SK-N-SH (cell line): ENCODE results near the gene AHNAK. TPM values are rescaled to one million over a fixed set of nuclear protein-coding genes. Genes with fewer than 3 reads are reported as not detected.

ENCODE experiments used
- CTCF ChIA-PET: fragments of 300-600, 350-600 bp; formaldehyde crosslinking; extraction: SDS; loops from one replicate; lab custom pipeline; 2021; lab: Yijun Ruan, JAX
- POLR2A ChIA-PET: fragments of 350-600 bp; sonication (Branson Sonifier 250); formaldehyde crosslinking; extraction: SDS; loops from one replicate; lab custom pipeline; 2020; ENCODE audit warnings: antibody characterized with exemption, inconsistent platforms; lab: Yijun Ruan, JAX
- DNase-seq: peaks from one replicate; pipeline ENCODE4 v3.0.0; 2012
- H2AFZ ChIP-seq: fragments of 200-600 bp; sonication (generic); 2 replicates; pipeline ENCODE4 v1.8.1; 2016; ENCODE audit warnings: antibody characterized with exemption, mild to moderate bottlenecking, low read depth
- H3F3A ChIP-seq: fragments of 200-600 bp; sonication (generic); replicated peaks from 2 replicates; pipeline ENCODE3; 2016; ENCODE audit warnings: antibody characterized with exemption, mild to moderate bottlenecking; ENCODE audit not compliant: insufficient read depth
- H3K27ac ChIP-seq, 2 experiments: fragments of 200-500 bp in 1 of 2; fragments of 200-600 bp in 1 of 2; sonication (Bioruptor generic) in 1 of 2; sonication (generic), shearing (Covaris generic) in 1 of 2; 2 replicates each; pipeline versions ENCODE4 v1.5.1 to v1.6.1; 2014 to 2016; ENCODE audit warnings: low read depth in 2 of 2, inconsistent platforms in 1 of 2, low read length in 1 of 2, mild to moderate bottlenecking in 1 of 2, mixed read lengths in 1 of 2
- H3K27me3 ChIP-seq: fragments of 200-600 bp; sonication (generic), shearing (Covaris generic); 2 replicates; pipeline ENCODE4 v1.6.1; 2016; ENCODE audit warnings: mixed run types; ENCODE audit not compliant: insufficient read depth
- H3K36me3 ChIP-seq, 2 experiments: fragments of 200-500 bp in 1 of 2; fragments of 200-600 bp in 1 of 2; sonication (Bioruptor generic) in 1 of 2; sonication (generic) in 1 of 2; replicated peaks in 1 of 2; 2 replicates each; pipeline versions ENCODE3 to v1.5.1; 2014 to 2016; ENCODE audit warnings: low read length in 1 of 2, mild to moderate bottlenecking in 1 of 2; ENCODE audit not compliant: insufficient read depth in 2 of 2, control insufficient read depth in 1 of 2
- H3K4me1 ChIP-seq, 2 experiments: fragments of 200-500 bp in 1 of 2; fragments of 200-600 bp in 1 of 2; sonication (Bioruptor generic) in 1 of 2; sonication (generic), shearing (Covaris generic) in 1 of 2; 2 replicates each; pipeline versions ENCODE4 v1.5.1 to v1.6.1; 2014 to 2016; ENCODE audit warnings: low read depth in 1 of 2, low read length in 1 of 2, mixed run types in 1 of 2; ENCODE audit not compliant: insufficient read depth in 2 of 2, control insufficient read depth in 1 of 2
- H3K4me2 ChIP-seq: fragments of 200-600 bp; sonication (generic), shearing (Covaris generic); 2 replicates; pipeline ENCODE4 v1.6.1; 2017; ENCODE audit warnings: mixed run types
- H3K4me3 ChIP-seq, 2 experiments: fragments of 200-500 bp in 1 of 2; fragments of 200-600 bp in 1 of 2; sonication (Bioruptor generic) in 1 of 2; sonication (generic), shearing (Covaris generic) in 1 of 2; 2 replicates each; pipeline versions ENCODE4 v1.5.1 to v1.8.1; 2014 to 2016; ENCODE audit warnings: low read depth in 2 of 2, inconsistent platforms in 1 of 2, low read length in 1 of 2, mild to moderate bottlenecking in 1 of 2, mixed read lengths in 1 of 2, moderate library complexity in 1 of 2
- H3K79me2 ChIP-seq: fragments of 200-600 bp; sonication (generic); 2 replicates; pipeline ENCODE4 v1.8.1; 2017; ENCODE audit warnings: mild to moderate bottlenecking; ENCODE audit not compliant: insufficient read depth
- H3K9ac ChIP-seq: fragments of 200-600 bp; sonication (generic); 2 replicates; pipeline ENCODE4 v1.6.1; 2017; ENCODE audit warnings: mixed run types
- H3K9me2 ChIP-seq: fragments of 200-600 bp; sonication (generic); 2 replicates; pipeline ENCODE4 v1.6.1; 2017; ENCODE audit warnings: mixed run types
- H3K9me3 ChIP-seq: fragments of 200-600 bp; sonication (generic); 2 replicates; pipeline ENCODE4 v1.6.1; 2017; ENCODE audit warnings: mixed run types, mild to moderate bottlenecking, moderate library complexity
- H4K20me1 ChIP-seq: fragments of 200-600 bp; sonication (generic); 2 replicates; pipeline ENCODE4 v1.6.1; 2017; ENCODE audit warnings: mild to moderate bottlenecking, mixed run types; ENCODE audit not compliant: insufficient read depth
- CHD2 ChIP-seq: fragments of 150-350 bp; IDR thresholded peaks from 2 replicates; pipeline ENCODE4 v1.6.1; 2018; ENCODE audit warnings: low read length; ENCODE audit not compliant: partially characterized antibody
- CTCF ChIP-seq: fragments of 200-600 bp; sonication (generic); IDR thresholded peaks from 2 replicates; pipeline ENCODE4 v1.6.1; 2017; ENCODE audit warnings: antibody characterized with exemption, mild to moderate bottlenecking, moderate library complexity
- ELF1 ChIP-seq: IDR thresholded peaks from 2 replicates; pipeline ENCODE4 v1.4.0; 2012
- EZH2phosphoT487 ChIP-seq: fragments of 200-600 bp; sonication (generic); IDR thresholded peaks from 2 replicates; pipeline ENCODE4 v1.6.1; 2017; ENCODE audit warnings: low read depth, mixed run types, mild to moderate bottlenecking, antibody characterized with exemption, moderate library complexity, borderline replicate concordance
- FOSL2 ChIP-seq: IDR thresholded peaks from 2 replicates; pipeline ENCODE4 v1.4.0; 2012; ENCODE audit warnings: low read depth, mild to moderate bottlenecking, moderate library complexity, borderline replicate concordance
- FOXJ3 ChIP-seq: sonication (generic); formaldehyde crosslinking; IDR thresholded peaks from 2 replicates; pipeline ENCODE4 v1.5.1; 2020; ENCODE audit warnings: mild to moderate bottlenecking, missing genetic modification reagents
- GABPA ChIP-seq: IDR thresholded peaks from 2 replicates; pipeline ENCODE4 v1.4.0; 2012; ENCODE audit warnings: low read depth, mild to moderate bottlenecking
- GATA2 ChIP-seq: sonication (generic); formaldehyde crosslinking; IDR thresholded peaks from 2 replicates; pipeline ENCODE4 v1.5.0; 2020; ENCODE audit warnings: mild to moderate bottlenecking, missing genetic modification reagents
- JUND ChIP-seq: IDR thresholded peaks from 2 replicates; pipeline ENCODE4 v1.4.0; 2012
- MEF2A ChIP-seq: IDR thresholded peaks from 2 replicates; pipeline ENCODE4 v1.4.0; 2012; ENCODE audit warnings: low read depth, borderline replicate concordance
- RAD21 ChIP-seq: IDR thresholded peaks from 2 replicates; pipeline ENCODE4 v1.6.1; 2012; ENCODE audit warnings: mild to moderate bottlenecking, low read length
- RCOR1 ChIP-seq: fragments of 150-350 bp; IDR thresholded peaks from 2 replicates; pipeline ENCODE4 v1.6.1; 2017; ENCODE audit warnings: antibody characterized with exemption, low read length
- RFX5 ChIP-seq: IDR thresholded peaks from 2 replicates; pipeline ENCODE4 v1.6.1; 2012; ENCODE audit warnings: mild to moderate bottlenecking, improper control_type of control experiment, low read length
- SIN3A ChIP-seq: IDR thresholded peaks from 2 replicates; pipeline ENCODE4 v1.6.1; 2012; ENCODE audit warnings: low read depth, mild to moderate bottlenecking, low read length, moderate library complexity, borderline replicate concordance
- SMC3 ChIP-seq: IDR thresholded peaks from 2 replicates; pipeline ENCODE4 v1.6.1; 2012; ENCODE audit warnings: low read depth, low read length, improper control_type of control experiment
- TAF1 ChIP-seq: IDR thresholded peaks from 2 replicates; pipeline ENCODE4 v1.6.1; 2012; ENCODE audit warnings: low read depth, mild to moderate bottlenecking, low read length, moderate library complexity, borderline replicate concordance
- TEAD4 ChIP-seq: IDR thresholded peaks from 2 replicates; pipeline ENCODE4 v1.4.0; 2012; ENCODE audit warnings: mild to moderate bottlenecking, borderline replicate concordance; ENCODE audit not compliant: insufficient read depth
- USF1 ChIP-seq: IDR thresholded peaks from 2 replicates; pipeline ENCODE4 v1.4.0; 2012; ENCODE audit warnings: low read depth, borderline replicate concordance
- YY1 ChIP-seq: IDR thresholded peaks from 2 replicates; pipeline ENCODE4 v1.4.0; 2012; ENCODE audit warnings: low read depth, mild to moderate bottlenecking
- WGBS: methylation state at CpG from one replicate; pipeline ENCODE4 v1.1.6; 2017; ENCODE audit warnings: low lambda C conversion rate; 5-methylcytosine and 5-hydroxymethylcytosine counted together
- polyA plus RNA-seq, 3 experiments: library from polyadenylated mRNA; depleted of rRNA; stranded (reverse); fragments of >200 nt; gene quantifications; 2 replicates each; pipeline ENCODE4 v1.2.3, GENCODE V29; 2012

AHNAK gene
- polyA plus RNA-seq, 1 of the 3 experiments (the other 2 are of a cell fraction) = 57.8 TPM

DNA sequence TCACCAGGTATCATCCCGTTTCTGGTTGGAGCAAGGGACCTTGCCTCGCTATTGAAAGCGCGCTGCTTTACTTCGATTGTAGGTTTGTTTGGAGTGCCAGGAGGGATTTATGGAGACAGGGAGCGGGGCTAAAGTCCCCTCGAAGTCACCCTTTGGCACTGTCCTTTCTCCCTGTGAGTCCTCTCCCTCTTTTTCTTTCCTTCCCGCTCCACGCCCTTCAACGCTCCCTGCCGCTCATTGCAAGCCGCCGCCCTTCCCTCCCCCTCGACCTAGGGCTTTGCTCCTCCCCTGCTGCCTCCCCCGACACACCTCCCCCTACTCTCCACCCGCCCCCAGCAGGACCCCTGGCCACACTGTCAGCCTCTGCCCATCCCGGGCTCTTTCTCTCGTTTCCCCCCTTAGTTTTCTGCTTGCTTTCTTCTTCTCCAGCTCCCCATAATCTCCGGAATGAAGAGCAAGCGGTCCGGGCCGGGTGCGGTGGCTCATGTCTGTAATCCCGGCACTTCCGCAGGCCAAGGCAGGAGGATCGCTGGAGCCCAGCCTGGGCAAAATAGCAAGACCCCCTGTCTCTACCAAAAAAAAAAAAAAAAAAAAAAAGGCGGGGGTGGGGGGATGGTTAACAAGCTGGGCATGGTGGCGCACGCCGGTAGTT lies 41.0 kb downstream of the AHNAK start:
- H2AFZ ChIP-seq = no peak overlapping the region
- WGBS = 92% methylated on average over 30 of the region's 30 CpGs
- no peak overlapping the region for H3K4me3 ChIP-seq
- H3K9me2 ChIP-seq = no peaks in the 10 kb centered on the region
- ChIA-PET POLR2A (no interaction called here), CTCF (interaction anchor here (0.9 to 2.7 kb wide), 2 partner anchors 9 to 38 kb away, joined by 3 to 9 read pairs; no protein-coding TSS in a partner anchor)
- no peak overlapping the region for H3K4me2 ChIP-seq
- peaks cover 9% of the 10 kb centered on the region for H3F3A ChIP-seq
- TF ChIP-seq ELF1 (no peak), YY1 (no peak), FOXJ3 (CRISPR knock-in tag) (no peak), RAD21 (no peak), GATA2 (CRISPR knock-in tag) (no peak), EZH2phosphoT487 (no peak), CTCF (no peak), RCOR1 (no peak), RFX5 (no peak), MEF2A (no peak), FOSL2 (no peak), CHD2 (no peak), SMC3 (no peak), TEAD4 (no peak), GABPA (no peak), SIN3A (no peak), JUND (no peak)
- no peaks in the 10 kb centered on the region for H3K36me3 ChIP-seq
- peaks cover 4 to 7% of the 10 kb centered on the region in 2 experiments; a peak in 2 of 4 replicates for H3K4me1 ChIP-seq
- H4K20me1 ChIP-seq = no peaks in the 10 kb centered on the region
- no peak overlapping the region for H3K9ac ChIP-seq
- DNase-seq = no peak
- no peaks in the 10 kb centered on the region for H3K27me3 ChIP-seq
- H3K79me2 ChIP-seq = peaks cover 4% of the 10 kb centered on the region
- no peaks in the 10 kb centered on the region for H3K9me3 ChIP-seq
- no peak overlapping the region for H3K27ac ChIP-seq

DNA sequence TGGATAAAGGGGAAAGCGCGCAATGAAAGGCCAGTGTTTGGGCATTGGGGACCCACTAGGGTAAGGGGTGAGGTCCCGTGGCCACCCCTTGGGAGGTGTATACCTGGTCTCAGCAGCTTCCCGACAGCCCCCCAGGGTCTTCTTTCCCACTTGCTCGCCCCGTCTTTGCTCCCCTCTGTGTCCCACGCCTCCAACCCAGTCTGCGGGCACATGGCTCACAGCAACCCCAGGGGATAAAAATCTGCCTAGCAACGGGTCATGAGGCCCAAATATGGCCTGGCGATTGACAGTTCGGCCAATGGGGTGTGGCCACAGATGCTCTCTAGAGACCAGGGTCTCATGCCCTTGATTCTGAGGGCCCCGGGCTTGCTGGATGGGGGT lies 41.6 kb downstream of the AHNAK start:
- H3K27me3 ChIP-seq = no peaks in the 10 kb centered on the region
- no peaks in the 10 kb centered on the region for H3K36me3 ChIP-seq
- H3K4me3 ChIP-seq = no peak overlapping the region
- no peak overlapping the region for H3K9ac ChIP-seq
- H3K4me2 ChIP-seq = no peak overlapping the region
- H3F3A ChIP-seq = peaks cover 9% of the 10 kb centered on the region
- H3K27ac ChIP-seq = no peak overlapping the region
- H4K20me1 ChIP-seq = no peaks in the 10 kb centered on the region
- no peaks in the 10 kb centered on the region for H3K9me3 ChIP-seq
- CTCF ChIA-PET = interaction anchor here (2.7 kb wide), 1 partner anchor 38 kb away, joined by 9 read pairs; no protein-coding TSS in a partner anchor
- peak; percentile 86 for TF ChIP-seq RFX5
- TF ChIP-seq TAF1 = no peak
- no peak for TF ChIP-seq USF1
- H3K79me2 ChIP-seq = peaks cover 4% of the 10 kb centered on the region
- H3K4me1 ChIP-seq = peaks cover 7 to 8% of the 10 kb centered on the region in 2 experiments; a peak in 2 of 4 replicates
- DNase-seq = no peak
- 86% methylated on average over 12 of the region's 12 CpGs for WGBS
- no peaks in the 10 kb centered on the region for H3K9me2 ChIP-seq
- H2AFZ ChIP-seq = no peak overlapping the region
- POLR2A ChIA-PET = no interaction called here
